BLaER1 (cell line): ENCODE data around the gene LRRC37A.
"Not testable (repeated sequence)": the region's sequence is repeated elsewhere in the genome, so short reads cannot be mapped to it uniquely, and the experiment has no call there.

Source experiments
- H3K27ac ChIP-seq: shearing (Covaris generic); formaldehyde crosslinking; 2 replicates; pipeline ENCODE4 v1.8.1; 2022
- H3K27me3 ChIP-seq: shearing (Covaris generic); formaldehyde crosslinking; 2 replicates; pipeline ENCODE4 v1.8.1; 2022
- H3K36me3 ChIP-seq: shearing (Covaris generic); formaldehyde crosslinking; 2 replicates; pipeline ENCODE4 v1.8.1; 2022
- H3K4me1 ChIP-seq: shearing (Covaris generic); formaldehyde crosslinking; 2 replicates; pipeline ENCODE4 v1.8.1; 2022
- H3K4me2 ChIP-seq: shearing (Covaris generic); formaldehyde crosslinking; 2 replicates; pipeline ENCODE4 v1.8.1; 2022
- H3K4me3 ChIP-seq: shearing (Covaris generic); formaldehyde crosslinking; 2 replicates; pipeline ENCODE4 v1.8.1; 2022
- H3K9ac ChIP-seq: shearing (Covaris generic); formaldehyde crosslinking; 2 replicates; pipeline ENCODE4 v1.8.1; 2022
- H3K9me3 ChIP-seq: shearing (Covaris generic); formaldehyde crosslinking; 2 replicates; pipeline ENCODE4 v1.8.1; 2022
- H4K20me1 ChIP-seq: shearing (Covaris generic); formaldehyde crosslinking; 2 replicates; pipeline ENCODE4 v1.8.1; 2022
- Cebpa-rat ChIP-seq: shearing (Covaris generic); IDR thresholded peaks from 2 replicates; pipeline ENCODE4 v1.8.1; 2022

The LRRC37A gene

GRCh38 chr17:46294831-46295230 lies at the start of gene LRRC37A:
Gene LRRC37A, plus strand, starts transcription at chr17:46295131. Its CDS starts 3 bp downstream, at chr17:46295134.
- not testable (repeated sequence) for H4K20me1 ChIP-seq, H3K27ac ChIP-seq, H3K4me3 ChIP-seq, H3K36me3 ChIP-seq, H3K4me2 ChIP-seq, H3K27me3 ChIP-seq, H3K9me3 ChIP-seq, H3K9ac ChIP-seq
- H3K4me1 ChIP-seq: peaks cover 16% of the 10 kb centered on the region

GRCh38 chr17:46249153-46249552 lies 45.8 kb upstream of the LRRC37A start:
- not testable (repeated sequence) for H3K9ac ChIP-seq, H4K20me1 ChIP-seq

GRCh38 chr17:46252804-46253203 lies 42.1 kb upstream of the LRRC37A start:
- not testable (repeated sequence) for H3K4me1 ChIP-seq, H3K4me2 ChIP-seq, H3K36me3 ChIP-seq, H3K4me3 ChIP-seq, H3K9ac ChIP-seq, H3K27ac ChIP-seq, H3K27me3 ChIP-seq, H4K20me1 ChIP-seq, H3K9me3 ChIP-seq

More at GRCh38 chr17:46249153-46249552, 45.8 kb upstream of the LRRC37A start:
- H3K4me2 ChIP-seq, H3K4me1 ChIP-seq, H3K36me3 ChIP-seq, H3K4me3 ChIP-seq, H3K27me3 ChIP-seq, H3K27ac ChIP-seq, H3K9me3 ChIP-seq: not testable (repeated sequence)

- not testable (repeated sequence) for H3K36me3 ChIP-seq, H3K27ac ChIP-seq, H4K20me1 ChIP-seq, H3K4me3 ChIP-seq, H3K4me1 ChIP-seq, H3K9me3 ChIP-seq, H3K9ac ChIP-seq, H3K27me3 ChIP-seq, H3K4me2 ChIP-seq
These were observed 41.2 kb upstream of the LRRC37A start for GRCh38 chr17:46253722-46254121.

- H3K9ac ChIP-seq, H3K4me1 ChIP-seq, H3K4me2 ChIP-seq: not testable (repeated sequence)
These were observed 40.7 kb upstream of the LRRC37A start for GRCh38 chr17:46254215-46254614.

GRCh38 chr17:46256369-46256768 lies 38.6 kb upstream of the LRRC37A start:
- H3K27ac ChIP-seq, H3K4me1 ChIP-seq, H3K9ac ChIP-seq, H3K36me3 ChIP-seq, H3K4me2 ChIP-seq, H3K4me3 ChIP-seq, H4K20me1 ChIP-seq, H3K9me3 ChIP-seq: not testable (repeated sequence)
- peaks cover 16% of the 10 kb centered on the region; the same call in 1 of the 2 replicates for H3K27me3 ChIP-seq

More at GRCh38 chr17:46254215-46254614, 40.7 kb upstream of the LRRC37A start:
- H3K27ac ChIP-seq, H3K9me3 ChIP-seq, H3K27me3 ChIP-seq, H3K4me3 ChIP-seq, H3K36me3 ChIP-seq, H4K20me1 ChIP-seq: not testable (repeated sequence)

GRCh38 chr17:46259845-46260661 lies 34.9 kb upstream of the LRRC37A start:
- Histone ChIP-seq H3K27me3 (peaks cover 17% of the 10 kb centered on the region; the same call in 1 of the 2 replicates), H3K4me3 (peak overlapping the region; percentile 48; the same call in 1 of the 2 replicates), H3K4me2 (peak overlapping the region; percentile 62)
- not testable (repeated sequence) for H3K27ac ChIP-seq, H4K20me1 ChIP-seq, H3K4me1 ChIP-seq, H3K36me3 ChIP-seq, H3K9ac ChIP-seq, H3K9me3 ChIP-seq

- Histone ChIP-seq H3K4me1 (peaks cover 11% of the 10 kb centered on the region), H3K27me3 (peaks cover 17% of the 10 kb centered on the region; the same call in 1 of the 2 replicates), H3K27ac (no peak overlapping the region), H3K36me3 (no peaks in the 10 kb centered on the region), H3K4me2 (no peak overlapping the region), H4K20me1 (no peaks in the 10 kb centered on the region), H3K9me3 (no peaks in the 10 kb centered on the region), H3K9ac (no peak overlapping the region), H3K4me3 (no peak overlapping the region)
- TF ChIP-seq Cebpa-rat: no peak
These were observed 32.7 kb upstream of the LRRC37A start for GRCh38 chr17:46262271-46262670.

GRCh38 chr17:46264456-46265198 lies 30.3 kb upstream of the LRRC37A start:
- no peak overlapping the region for H3K4me2 ChIP-seq
- peaks cover 21% of the 10 kb centered on the region for H3K4me1 ChIP-seq
- no peaks in the 10 kb centered on the region for H3K9me3 ChIP-seq
- H3K27me3 ChIP-seq: peaks cover 17% of the 10 kb centered on the region; the same call in 1 of the 2 replicates
- TF ChIP-seq Cebpa-rat: no peak
- H3K4me3 ChIP-seq: no peak overlapping the region
- no peak overlapping the region for H3K9ac ChIP-seq
- no peaks in the 10 kb centered on the region for H4K20me1 ChIP-seq
- H3K27ac ChIP-seq: no peak overlapping the region
- no peaks in the 10 kb centered on the region for H3K36me3 ChIP-seq

GRCh38 chr17:46266063-46266655 lies 28.8 kb upstream of the LRRC37A start:
- peak overlapping the region; percentile 78 for H3K9ac ChIP-seq
- peak overlapping the region; percentile 76 for H3K4me3 ChIP-seq
- not testable (repeated sequence) for H4K20me1 ChIP-seq, H3K36me3 ChIP-seq, H3K27me3 ChIP-seq, H3K9me3 ChIP-seq
- peaks cover 21% of the 10 kb centered on the region for H3K4me1 ChIP-seq
- peak overlapping the region; percentile 90 for H3K4me2 ChIP-seq
- peak overlapping the region; percentile 77 for H3K27ac ChIP-seq
